Left lung (tissue), 10 donors: Measurements from ENCODE around the gene C4orf33. TPM values are rescaled to one million over a fixed set of nuclear protein-coding genes. Genes with fewer than 3 reads are reported as not detected.

Experiments
- ATAC-seq: fragments of 200-7000 bp; cut with Tn5 transposase; one replicate; pipeline ENCODE4 v1.9.1; 2020; ENCODE audit warnings: moderate library complexity
- DNase-seq, 4 donors: peaks; one replicate each; pipeline ENCODE4 v3.0.0-alpha.2; 2013 to 2020
- H3K27ac ChIP-seq, 2 donors: fragments of 200-600 bp; sonication (generic) in 1 of 2; one replicate each; pipeline versions ENCODE4 v1.5.0 to v1.8.0; 2020 to 2021
- H3K27me3 ChIP-seq, 2 donors: fragments of 200-600 bp; sonication (generic) in 1 of 2; one replicate each; pipeline versions ENCODE4 v1.5.0 to v1.8.0; 2020 to 2021
- H3K36me3 ChIP-seq, 2 donors: fragments of 200-600 bp; sonication (generic) in 1 of 2; one replicate each; pipeline versions ENCODE4 v1.5.0 to v1.8.0; 2020 to 2021
- H3K4me1 ChIP-seq, 2 donors: fragments of 200-600 bp; one replicate each; pipeline ENCODE4 v1.8.0; 2021
- H3K4me3 ChIP-seq, 2 donors: fragments of 200-600 bp; sonication (generic) in 1 of 2; one replicate each; pipeline versions ENCODE4 v1.5.0 to v1.8.0; 2020 to 2021; ENCODE audit warnings: mild to moderate bottlenecking in 1 of 2
- H3K9me3 ChIP-seq, 2 donors: fragments of 200-600 bp; sonication (generic) in 1 of 2; one replicate each; pipeline versions ENCODE4 v1.5.0 to v1.8.0; 2020 to 2021
- intact Hi-C, 2 donors: fragments of 100-400 bp; cut with DNase I; formaldehyde crosslinking; loops; one replicate each; pipeline versions ENCODE4 v1.11.2 to v1.14.2; 2022
- polyA plus RNA-seq, 6 donors: library from polyadenylated mRNA; unstranded; fragments of 120-200 nt; gene quantifications; one replicate each; pipeline ENCODE4 v1.2.1, GENCODE V29; 2013; ENCODE audit not compliant: insufficient read length in 6 of 6
- total RNA-seq, 2 donors: library from RNA; stranded (reverse); fragmentation: NEBNext Ultra II Directional; extraction: Animal tissue kit (Norgen Biotek cat#: 25700); gene quantifications; one replicate each; pipeline ENCODE4 v1.2.1, GENCODE V29; 2021
- TF ChIP-seq, protein P1 (sequence below), 2 donors: fragments of 200-600 bp; sonication (generic) in 1 of 2; IDR thresholded peaks; one replicate each; pipeline versions ENCODE4 v1.5.0 to v1.8.0; 2021; ENCODE audit warnings: antibody characterized with exemption in 2 of 2
- donor health status: DM: no; HTN: yes; CAD: no.
- donor health status: DM: no; HTN: no; CAD: no.

The C4orf33 gene
- total and polyA plus RNA-seq, 8 donors = 11.0 to 21.1 (median 18.1) TPM

DNA sequence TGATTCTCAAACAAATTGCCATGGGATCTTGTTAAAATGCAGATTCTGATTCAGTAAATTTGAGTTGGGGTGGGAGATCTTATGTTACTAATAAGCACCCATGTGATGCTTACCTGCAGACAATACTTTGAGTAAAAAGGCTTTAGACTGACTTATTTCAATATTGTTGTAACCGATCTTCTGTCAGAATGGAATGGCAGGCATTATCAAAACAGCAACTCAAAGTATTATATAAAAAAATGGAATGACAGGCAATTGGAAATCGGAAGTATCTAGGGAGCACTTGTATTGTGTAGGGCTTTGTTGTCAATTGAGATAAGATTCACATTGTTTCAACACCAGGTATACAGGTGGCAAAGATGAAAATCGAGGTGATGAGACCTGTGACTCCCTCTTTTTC lies 67.5 kb downstream of the C4orf33 start:
- TF ChIP-seq, protein P1, sequence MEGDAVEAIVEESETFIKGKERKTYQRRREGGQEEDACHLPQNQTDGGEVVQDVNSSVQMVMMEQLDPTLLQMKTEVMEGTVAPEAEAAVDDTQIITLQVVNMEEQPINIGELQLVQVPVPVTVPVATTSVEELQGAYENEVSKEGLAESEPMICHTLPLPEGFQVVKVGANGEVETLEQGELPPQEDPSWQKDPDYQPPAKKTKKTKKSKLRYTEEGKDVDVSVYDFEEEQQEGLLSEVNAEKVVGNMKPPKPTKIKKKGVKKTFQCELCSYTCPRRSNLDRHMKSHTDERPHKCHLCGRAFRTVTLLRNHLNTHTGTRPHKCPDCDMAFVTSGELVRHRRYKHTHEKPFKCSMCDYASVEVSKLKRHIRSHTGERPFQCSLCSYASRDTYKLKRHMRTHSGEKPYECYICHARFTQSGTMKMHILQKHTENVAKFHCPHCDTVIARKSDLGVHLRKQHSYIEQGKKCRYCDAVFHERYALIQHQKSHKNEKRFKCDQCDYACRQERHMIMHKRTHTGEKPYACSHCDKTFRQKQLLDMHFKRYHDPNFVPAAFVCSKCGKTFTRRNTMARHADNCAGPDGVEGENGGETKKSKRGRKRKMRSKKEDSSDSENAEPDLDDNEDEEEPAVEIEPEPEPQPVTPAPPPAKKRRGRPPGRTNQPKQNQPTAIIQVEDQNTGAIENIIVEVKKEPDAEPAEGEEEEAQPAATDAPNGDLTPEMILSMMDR (IDR thresholded peaks at IDR 0.05) = no peak
- Histone ChIP-seq H3K4me3 (no peak overlapping the region), H3K9me3 (no peaks in the 10 kb centered on the region), H3K27ac (no peak overlapping the region), H3K4me1 (no peaks in the 10 kb centered on the region), H3K27me3 (peaks cover 0 to 12% of the 10 kb centered on the region in 2 donors), H3K36me3 (no peaks in the 10 kb centered on the region)
- ATAC-seq = no peak
- intact Hi-C loops = no loop called here
- DNase-seq = no peak

DNA sequence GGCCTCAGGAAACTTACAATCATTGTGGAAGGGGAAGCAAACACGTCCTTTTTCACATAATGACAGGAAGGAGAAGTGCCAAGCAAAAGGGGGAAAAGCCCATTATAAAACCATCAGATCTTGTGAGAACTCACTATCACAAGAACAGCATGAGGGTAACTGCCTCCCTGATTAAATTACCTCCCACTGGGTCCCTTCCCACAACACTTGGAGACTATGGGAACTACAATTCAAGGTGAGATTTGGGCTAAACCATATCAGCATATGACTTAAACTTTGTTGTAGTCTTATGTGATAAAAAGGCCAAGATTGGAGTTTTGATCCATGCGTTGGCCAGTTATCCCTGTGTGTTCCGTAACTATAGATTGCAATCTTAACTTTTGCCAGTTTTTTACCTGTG lies 68.3 kb downstream of the C4orf33 start:
- TF ChIP-seq, protein P1 (IDR thresholded peaks at IDR 0.05) = no peak

More for the DNA sequence above, 68.3 kb downstream of the C4orf33 start:
- H3K27ac ChIP-seq = no peak overlapping the region
- intact Hi-C loops = no loop called here
- DNase-seq = no peak
- H3K27me3 ChIP-seq = peaks cover 0 to 12% of the 10 kb centered on the region in 2 donors
- no peak overlapping the region for H3K4me3 ChIP-seq
- H3K9me3 ChIP-seq = no peaks in the 10 kb centered on the region
- H3K4me1 ChIP-seq = no peaks in the 10 kb centered on the region
- no peak for ATAC-seq
- no peaks in the 10 kb centered on the region for H3K36me3 ChIP-seq

Other genes starting within 250 kb of the C4orf33 start
- gene SCLT1, start 2.6 kb upstream of the C4orf33 start, total RNA-seq = 10 to 100 TPM; 12.4 to 16.6 TPM
- 10 to 100 TPM; 15.8 to 24.1 (median 19.6) TPM for gene SCLT1, start 2.6 kb upstream of the C4orf33 start, polyA plus RNA-seq